Glomerular visceral epithelial cell (primary cell): ENCODE measurements around the gene HOXA9.
A peak's percentile ranks its signal among the peaks of the same experiment; 100 is the strongest.

Experiments
- DNase-seq: peaks from one replicate; pipeline ENCODE4 v3.0.0-alpha.2; 2016; ENCODE audit errors: extremely low spot score

HOXA9 gene

DNA sequence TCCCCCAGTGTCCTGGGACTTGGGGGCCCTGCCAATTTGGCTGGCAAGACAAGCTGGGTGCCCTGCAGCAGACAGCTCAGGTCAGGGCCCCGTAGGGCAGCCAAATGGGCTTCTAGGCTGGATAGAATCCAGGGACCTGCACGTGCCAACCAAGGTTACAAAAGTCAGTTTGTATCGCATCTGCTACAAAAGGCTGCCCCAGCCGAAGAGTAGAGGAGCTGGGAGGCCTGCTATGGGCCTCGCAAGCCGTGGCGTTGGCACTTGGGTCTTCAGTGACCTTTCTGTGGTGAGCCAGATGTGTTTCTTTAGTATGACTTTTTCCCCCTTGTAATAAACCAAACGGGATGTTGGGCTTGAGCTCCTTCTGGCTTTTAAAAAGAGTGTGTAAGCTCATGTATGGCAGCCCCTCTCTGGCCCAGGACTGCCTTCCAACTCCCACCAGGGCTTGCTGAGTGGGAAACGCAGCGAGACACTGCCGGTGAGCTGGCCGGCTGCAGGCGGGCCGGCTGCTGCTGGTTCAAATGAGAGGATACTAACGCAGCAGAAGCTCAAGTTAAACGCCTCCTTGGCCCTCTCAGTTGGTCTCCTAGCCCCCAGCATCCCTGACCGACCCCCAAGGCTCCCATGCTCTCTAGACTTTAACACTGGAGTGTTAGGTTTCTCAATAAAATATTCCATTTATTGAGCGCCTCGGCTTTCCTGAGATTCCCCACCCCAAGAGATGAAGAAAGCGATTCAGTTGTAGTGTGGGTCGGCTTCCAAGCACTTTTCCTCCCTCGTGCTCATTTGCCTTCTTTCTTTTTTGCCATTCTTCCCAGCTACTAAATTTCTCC, 11.8 kb upstream of the HOXA9 start:
- peak; percentile 35 for DNase-seq

DNA sequence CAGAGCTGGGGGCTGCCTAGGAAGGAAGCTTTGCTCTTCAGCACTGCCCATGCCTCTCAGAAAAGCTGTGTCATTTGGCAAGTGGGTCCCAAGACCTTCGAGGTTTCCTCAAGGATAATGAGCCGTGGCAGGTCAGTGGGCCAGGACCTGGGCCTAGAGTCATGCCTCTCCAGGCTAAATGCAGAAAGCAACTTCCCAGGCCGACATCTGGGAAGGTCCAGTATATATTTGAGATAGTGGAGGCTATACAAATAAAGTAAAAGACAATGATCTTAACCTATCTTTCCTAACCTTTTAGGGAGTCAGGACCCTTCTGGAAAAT, 11.1 kb upstream of the HOXA9 start:
- DNase-seq, result no peak

DNA sequence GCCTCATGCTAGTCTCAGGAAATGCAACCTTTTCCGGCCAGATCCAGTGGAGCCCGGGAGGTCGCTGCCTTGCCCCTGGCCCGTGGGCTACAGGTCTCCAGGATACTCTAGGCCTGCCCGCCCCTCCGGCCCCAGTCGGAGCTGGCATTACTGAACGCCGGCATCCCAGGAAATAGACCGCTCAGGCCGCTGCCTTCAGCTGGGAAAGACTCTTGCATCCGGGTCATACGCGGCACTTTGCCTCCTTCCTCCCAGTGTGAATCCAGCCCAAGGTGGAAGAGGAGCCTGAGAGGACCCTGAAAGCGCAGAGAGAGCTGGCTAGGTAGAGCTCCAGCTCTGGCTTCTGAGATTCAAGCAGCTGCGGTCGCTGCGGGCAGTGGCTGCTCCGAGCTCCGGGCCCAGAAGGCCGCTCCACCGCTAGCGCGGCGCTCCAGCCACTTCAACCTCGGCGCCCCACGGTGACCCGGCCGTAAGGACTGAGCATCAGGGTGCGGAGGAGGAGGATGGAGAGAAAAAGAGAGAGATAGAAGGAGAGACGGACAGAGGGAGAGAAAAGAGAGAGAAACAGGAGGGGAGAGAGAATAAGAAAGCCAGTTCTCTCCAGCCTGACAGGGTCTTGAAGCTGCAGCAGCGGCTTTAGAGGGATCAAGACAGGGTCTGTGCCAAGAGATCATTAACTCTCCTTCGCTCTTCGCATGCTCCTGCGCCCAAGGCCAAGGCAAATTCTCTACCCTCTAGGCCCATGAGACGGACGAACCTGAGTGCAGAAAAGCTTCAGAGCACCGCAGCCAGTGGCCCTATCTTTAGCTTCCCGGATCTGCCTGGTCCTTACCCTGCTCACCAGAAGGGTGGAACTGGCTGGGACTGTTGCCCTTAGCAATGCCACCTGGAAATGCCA, 10.5 kb upstream of the HOXA9 start:
- DNase-seq, result peak; percentile 37

DNA sequence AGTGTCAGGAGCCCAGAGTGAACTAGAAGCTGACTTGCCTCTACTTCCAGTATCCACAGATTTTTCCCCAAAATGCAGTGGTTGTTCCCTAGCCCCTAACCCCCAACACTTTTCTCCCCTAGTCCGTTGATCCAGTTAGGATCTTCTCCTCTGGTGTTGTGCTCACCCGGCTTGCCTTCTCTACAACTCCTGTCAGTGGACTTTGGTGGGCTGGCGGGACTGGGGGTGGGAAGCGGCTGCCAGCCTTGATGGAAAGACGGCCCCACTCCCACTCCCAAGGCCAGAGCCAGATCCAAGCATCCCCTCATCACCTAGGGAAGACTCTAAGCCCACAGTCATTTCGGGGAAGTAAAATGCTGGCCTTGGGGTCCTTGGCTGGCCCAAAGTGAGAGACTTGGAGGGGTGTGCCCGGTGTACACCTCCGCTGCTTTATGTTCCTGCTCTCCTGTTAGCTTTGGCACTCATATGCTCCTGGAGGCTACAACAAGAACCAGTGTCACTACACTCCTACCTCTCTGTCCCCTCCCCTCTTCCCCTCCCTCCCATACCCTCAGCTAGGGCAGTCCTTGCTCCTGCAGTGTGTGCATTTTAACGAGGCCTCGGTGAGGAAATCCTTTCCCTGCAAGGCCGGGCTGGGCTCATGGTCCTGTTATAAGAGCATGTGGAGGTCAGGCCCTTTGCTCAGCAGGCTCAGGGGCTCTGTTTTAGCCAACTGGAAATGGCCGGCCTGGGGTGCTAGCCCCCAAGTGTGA, 9.7 kb upstream of the HOXA9 start:
- peak; percentile 80 for DNase-seq

DNA sequence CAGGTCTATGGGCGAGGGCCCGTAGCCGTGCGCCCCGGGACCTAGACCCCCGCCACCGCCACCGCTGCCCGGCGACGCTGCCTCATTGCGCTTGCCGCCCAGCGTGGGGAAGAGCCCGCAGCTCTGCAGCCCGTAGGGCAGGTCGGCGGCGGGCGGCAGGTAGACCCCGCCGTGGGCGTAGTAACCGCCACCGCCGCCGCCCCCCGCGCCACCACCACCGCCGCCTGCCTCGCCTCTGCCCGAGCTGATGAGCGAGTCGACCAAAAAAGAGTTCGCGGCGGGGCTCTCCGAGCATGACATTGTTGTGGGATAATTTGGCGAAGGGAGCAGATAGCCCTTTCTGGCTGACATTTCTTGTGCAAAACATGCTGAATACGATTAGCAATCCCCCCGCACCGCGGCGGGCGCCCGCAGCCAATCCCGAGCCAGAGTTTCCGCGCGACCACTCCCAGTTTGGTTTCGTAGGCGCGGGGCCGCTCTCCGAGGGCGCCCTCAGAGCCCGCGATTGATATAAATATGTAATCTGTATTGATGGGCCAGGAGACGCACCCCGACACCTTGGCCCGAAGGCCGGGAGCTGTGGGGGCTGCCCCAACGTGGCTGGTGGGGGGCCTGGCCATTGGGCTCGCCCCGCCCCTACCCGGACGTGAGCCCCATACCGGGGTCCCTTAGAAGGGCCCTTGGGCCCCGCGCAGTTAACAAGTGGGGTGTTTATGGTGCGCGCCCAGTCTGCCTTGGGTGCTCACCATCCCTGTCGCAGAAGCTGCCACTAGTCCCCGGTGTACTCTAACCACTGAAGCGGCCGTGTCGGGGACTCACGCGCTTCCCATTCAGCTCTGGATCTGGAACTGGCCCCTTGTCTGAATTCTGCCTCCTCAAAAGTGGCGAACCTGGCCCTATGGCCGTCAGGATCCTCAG, 8.9 kb upstream of the HOXA9 start, which contains the start of gene HOXA10:
Gene HOXA10, minus strand, starts transcription at position 365 of the 918 bp plus-strand sequence. Its CDS starts 14 bp downstream, at position 351.
- peak; percentile 89 for DNase-seq

DNA sequence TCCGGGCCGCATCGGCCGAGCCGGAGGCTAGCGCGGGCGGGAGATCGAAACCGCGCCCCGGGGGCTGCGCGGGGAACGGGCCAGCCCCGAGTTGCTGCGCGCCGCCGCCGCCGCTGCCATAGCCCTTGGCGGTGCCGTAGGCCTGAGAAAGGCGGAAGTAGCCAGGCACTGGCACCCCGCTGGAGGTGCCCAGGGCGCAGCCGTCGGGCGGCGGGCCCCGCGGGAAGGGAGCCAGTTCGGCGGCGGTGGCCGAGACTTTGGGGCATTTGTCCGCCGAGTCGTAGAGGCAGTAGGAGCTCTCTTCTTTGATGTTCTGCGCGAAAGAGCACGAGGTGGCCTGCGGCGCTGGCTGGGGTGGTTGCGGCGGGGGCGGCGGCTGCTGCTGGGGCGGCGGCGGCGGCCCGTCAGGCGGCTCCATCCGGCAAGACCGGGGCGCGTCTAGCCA, 8.2 kb upstream of the HOXA9 start:
- no peak for DNase-seq

DNA sequence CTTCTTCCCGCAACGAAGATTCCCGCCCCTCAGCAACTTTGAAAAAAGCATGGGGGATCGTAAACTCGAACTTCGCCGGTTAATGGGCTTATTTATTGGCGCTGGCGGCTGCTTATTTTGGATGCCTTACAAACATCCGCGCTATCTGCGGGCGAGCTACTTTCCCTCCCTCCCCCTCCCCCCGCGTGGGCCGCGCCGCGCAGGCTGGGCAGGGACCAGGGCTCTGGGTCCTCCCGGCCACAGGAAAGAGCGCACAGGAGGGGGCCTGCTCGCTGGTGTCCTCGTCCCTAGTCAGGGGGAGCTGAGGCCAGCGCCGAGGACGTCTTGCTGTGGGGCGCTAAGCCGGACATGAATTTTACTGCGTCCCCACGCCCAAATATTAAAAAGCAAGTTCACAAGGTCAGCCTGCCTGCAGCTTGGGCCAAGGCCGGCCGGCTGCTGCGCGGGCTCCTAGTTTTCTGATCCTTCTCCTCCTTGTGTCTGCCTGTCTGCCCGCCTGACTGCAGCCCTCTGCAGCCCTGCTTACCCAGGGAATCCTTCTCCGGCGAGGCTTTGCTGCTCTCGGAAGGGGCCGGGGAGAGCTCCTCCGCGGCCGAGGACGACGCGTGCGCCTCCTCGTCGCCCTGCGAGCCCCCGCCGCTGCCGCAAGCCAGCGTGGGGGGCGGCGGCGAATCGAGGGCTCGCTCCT, 7.6 kb upstream of the HOXA9 start:
- DNase-seq, result peak; percentile 59

DNA sequence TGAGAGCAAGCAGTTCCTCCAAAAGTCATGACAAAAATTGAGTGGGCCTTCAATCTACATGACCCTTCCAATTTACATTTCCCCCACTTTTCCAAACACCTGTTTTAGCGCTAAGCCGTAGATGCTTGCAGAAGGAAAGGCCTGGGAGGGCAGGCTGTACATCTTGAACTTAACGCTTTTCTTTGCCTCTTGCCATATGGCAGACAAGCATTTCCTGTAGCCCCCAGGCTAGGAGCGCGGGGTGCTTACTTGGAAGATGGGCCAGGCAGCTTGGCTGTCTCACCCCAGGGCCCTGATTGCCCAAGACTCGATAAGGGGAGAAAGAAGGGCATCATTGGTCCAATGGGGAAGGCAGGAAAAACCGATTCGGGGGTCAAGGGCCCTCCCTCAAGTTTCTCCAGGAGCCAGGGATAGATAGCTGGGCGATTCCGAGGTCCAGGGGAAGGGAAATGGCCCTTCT, 7.0 kb upstream of the HOXA9 start:
- peak; percentile 43 for DNase-seq

DNA sequence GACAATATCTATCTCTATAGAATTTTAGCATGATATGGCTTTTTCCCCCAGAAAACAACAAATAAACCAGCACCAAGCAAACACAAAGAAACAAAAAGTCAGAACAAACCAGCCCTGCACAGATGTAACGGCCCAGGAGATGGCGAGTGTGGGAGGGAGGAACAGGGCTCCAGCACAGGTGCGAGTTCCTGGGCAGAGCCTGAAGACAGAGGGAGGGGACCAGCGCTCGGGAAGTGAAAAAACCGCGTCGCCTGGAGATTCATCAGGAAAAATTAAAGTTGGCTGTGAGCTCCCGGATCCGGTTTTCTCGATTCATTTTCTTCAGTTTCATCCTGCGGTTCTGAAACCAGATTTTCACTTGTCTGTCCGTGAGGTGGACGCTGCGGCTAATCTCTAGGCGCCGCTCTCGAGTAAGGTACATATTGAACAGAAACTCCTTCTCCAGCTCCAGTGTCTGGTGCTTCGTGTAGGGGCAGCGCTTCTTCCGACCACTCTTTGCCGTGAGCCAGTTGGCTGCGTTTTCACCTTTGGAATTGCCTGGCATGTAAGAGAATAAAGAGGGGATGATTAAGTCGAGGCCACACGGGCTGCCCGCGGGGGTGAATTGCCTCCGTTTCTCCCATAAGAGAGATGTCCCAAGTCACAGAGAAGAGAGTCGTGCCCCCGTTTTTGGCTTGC, 6.4 kb upstream of the HOXA9 start:
- DNase-seq, result peak; percentile 48

DNA sequence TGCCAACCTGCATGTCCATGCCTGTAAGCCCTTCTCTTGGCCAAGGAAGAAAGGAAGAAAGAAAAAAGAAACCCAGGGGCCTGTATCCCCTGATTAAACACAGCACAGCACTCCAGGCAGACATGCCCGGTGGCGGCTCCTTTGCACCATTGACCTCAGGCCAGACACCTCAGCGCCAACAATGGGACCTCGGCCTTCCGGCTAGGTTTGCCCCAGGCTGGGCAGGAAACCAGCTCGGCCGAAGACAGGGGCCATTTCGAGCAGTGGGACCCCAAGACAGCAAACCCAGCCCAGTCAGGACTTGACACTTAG, 5.9 kb upstream of the HOXA9 start:
- DNase-seq, result peak; percentile 58

DNA sequence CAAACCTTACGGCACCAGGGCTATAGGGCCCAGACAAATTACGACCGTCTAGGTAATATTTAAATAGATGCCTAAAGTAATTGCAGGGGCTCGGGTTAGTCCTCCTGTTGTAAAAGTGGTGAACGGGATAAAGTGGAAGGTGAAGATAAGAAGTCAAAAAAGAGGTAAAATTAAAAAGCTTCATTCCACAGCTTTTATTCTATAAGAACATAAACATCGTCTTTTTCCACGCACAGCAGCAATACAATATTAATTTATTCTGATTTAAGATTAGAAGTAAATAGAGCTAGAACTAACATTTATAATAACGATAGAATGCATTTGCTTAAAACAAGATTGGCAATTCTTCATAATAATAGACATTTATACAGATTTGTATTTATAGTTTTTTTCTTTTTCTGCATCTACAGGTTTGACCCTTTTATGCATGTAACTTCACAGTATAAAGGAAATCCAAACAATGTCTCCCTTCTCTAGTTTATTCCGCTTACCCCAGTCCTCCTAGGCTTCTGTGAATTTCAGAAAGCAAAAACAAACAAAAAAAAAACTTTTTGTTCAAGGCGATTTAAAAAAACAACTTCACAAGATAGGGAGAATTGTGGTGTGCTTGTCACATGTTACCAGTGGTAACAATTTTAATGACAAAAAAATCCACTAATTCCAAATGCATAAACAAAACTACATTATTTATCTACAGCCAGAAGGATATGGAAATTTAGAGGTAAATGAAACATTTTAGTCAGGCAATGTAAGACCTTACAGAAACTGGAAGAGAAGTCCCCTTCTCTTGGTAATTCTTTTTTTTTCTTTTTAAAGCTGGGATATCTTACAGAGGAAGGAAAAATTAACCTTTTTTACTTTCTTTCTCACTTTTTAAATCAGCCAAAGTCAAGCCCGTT, 5.3 kb upstream of the HOXA9 start:
- no peak for DNase-seq

DNA sequence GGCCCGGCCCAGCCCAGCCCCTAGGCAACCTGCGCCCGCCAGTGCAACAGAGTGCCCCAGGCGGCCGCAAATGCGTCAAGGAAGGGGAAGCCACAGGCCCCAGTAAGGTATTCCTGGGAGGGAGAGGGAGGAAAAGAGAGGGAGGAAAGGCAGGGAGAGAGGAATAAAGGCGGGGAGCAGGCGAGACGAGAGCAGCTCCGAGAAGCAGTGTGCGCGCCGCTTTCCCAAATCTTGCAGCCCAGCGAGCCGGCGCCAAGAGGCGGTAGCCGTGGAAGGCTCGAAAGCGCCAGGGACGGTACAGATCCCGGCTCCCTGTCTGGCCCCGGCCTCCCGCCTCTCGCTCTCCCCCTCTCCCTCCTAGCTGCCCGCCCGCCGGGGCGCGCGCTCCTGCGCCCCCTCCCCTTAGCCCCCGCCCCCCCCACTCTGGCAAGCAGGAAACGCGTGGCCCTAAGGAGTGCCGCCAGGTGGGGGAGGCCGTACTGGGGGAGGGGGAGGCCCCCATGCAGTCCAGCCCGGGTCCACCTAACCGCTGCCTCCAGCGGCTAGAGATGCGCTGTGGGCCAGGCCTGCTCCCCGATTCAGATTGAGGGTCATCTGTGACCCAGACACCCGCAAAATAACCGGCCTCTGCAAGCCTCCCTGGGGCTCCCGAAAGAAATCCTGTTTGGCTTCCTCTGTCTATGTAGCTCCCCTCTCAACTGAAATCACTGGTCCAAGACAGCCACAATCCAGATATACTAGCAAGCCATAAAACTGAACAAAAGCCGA, 4.5 kb upstream of the HOXA9 start:
- DNase-seq, result peak; percentile 77

DNA sequence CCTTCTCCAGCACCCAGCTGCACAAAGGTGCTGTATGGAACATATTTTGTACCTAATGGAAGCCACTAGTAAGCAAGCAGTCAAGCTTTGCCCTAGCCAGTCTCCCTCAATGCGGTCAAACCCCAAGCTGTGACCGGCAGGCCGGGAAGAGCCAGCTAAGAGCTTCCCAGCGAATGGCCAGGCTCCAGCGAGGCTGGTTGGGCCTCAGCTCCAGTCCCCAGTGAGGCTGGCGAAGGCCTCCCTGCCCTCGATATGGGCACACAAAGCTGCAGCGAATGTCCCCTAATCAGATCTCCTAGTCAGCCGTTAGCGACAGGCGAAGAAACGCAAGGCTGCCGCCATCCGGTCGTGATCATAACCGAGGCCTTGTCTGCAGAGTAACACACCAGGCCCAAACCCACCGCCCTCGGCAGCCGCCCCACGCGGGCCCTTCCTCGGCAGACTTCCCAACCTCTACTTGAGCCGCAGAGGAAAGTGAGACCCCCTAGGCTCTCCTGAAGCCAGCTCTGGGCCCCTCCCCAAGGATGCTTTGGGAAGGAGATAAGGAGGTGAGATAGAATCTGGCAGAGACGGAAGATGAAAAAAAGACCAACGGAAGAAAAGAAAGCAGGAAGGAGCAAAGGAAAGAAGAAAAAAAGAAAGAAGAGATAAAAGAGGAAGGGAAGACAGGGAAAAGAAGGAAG, 3.1 kb upstream of the HOXA9 start:
- peak; percentile 60 for DNase-seq

DNA sequence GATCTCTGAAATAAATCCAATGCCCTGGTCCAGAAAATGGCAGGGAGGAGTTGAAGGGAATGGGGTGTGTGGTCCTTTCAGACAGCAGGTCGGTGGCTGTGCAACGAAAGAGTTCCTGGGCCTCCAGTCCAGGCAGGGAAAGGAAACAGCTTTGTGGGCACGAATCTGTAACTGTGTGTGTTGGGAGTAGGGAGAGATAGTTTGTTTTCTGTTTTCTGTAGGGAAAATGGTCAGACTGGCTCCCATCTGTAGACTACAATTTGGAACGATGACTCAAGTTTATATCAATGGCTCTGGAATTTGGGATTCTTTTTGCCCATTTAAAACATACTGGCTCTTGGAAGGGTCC, 2.6 kb upstream of the HOXA9 start:
- peak; percentile 33 for DNase-seq

DNA sequence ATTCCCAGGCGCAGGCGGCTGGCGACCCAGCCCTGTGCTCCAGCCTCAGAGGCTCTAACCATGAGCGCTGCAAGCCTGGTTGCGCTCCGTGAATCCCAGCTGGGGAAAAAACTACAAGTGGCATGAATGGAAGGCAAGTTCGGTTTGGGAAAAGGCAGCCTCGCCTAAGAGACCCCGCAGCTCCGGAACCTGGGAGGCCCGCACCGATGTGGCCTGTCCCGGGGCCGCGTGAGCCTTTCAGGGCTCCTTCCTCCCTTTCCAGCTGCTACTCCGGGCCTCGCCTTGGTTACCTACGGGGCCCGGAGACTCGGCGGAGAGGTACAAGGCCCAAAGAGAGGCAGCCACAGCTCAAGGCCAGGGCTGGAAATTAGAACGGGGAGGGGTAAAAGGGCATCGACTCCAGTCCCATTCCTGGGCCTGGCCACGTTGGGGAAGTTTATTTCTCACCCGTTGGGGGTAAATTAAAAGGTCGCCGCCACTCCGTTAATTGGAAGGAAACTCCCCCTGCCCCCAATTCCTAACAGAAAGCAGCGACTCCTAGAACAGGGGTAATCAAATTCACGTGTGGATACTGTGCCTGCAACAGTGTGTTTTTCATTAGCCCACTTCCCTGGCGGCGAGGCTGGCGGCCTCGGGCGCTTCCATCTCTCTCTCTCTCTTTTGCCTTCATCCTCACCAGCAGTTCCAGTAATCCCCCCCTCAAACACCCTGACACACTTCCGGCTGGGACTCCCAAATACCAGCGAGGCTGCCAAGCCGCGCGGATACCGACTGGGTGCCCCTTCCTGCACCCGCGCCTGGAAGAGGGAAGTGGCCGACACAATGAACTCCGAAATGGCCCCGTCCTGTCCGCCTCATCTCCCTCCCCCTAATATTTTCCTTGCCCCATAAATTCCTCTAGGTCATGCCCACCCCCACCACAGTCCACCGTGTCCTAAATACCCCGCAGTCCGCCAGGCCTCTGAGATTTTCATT, 1.5 kb upstream of the HOXA9 start:
- peak; percentile 84 for DNase-seq

DNA sequence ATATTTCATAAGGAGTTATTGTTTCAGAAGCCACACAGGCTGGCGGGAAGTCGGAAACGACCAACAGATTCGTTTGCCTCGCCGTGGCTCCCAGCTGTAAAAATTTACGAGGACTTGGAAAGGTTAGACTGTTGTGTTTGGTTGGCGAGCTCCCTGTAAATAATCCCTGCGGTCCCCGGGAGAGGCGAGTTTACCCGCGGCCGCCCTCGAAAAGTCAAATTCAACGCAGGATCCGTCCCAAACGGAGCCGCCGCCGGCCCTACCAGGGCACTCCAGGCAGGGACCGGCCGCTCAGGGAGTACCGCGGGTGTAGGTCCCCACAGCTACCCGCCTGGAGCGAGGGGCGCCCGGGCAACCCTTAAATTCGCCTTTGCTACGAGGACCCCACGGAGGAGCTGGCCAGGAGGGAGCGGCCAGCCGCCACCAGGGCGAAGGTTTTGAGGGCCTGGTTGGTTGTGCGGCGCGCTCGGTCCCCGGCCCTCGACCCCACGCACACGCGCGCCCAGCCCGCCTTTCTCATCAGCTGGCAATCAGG, 726 bp upstream of the HOXA9 start:
- peak; percentile 33 for DNase-seq
